HEK293T (cell line): ENCODE measurements around the gene PHACTR3.

Experiments
- ARNT ChIP-seq: fragments of 450-650 bp; IDR thresholded peaks from 2 replicates; pipeline ENCODE4 v1.6.1; 2017; ENCODE audit warnings: mild to moderate bottlenecking
- BHLHE40 ChIP-seq: fragments of 450-650 bp; IDR thresholded peaks from 2 replicates; pipeline ENCODE4 v1.6.1; 2016; ENCODE audit warnings: mild to moderate bottlenecking, moderate library complexity, borderline replicate concordance
- ELF4 ChIP-seq: fragments of 450-650 bp; IDR thresholded peaks from 2 replicates; pipeline ENCODE4 v1.6.1; 2017; ENCODE audit warnings: antibody characterized with exemption
- FOXK2 ChIP-seq: fragments of 450-650 bp; IDR thresholded peaks from 2 replicates; pipeline ENCODE4 v1.6.1; 2016; ENCODE audit warnings: mild to moderate bottlenecking
- FOXM1 ChIP-seq: fragments of 450-650 bp; IDR thresholded peaks from 2 replicates; pipeline ENCODE4 v1.6.1; 2017; ENCODE audit warnings: mild to moderate bottlenecking, borderline replicate concordance
- L3MBTL2 ChIP-seq: fragments of 450-650 bp; conservative IDR thresholded peaks from 2 replicates; pipeline ENCODE4 v1.6.1; 2016; ENCODE audit warnings: mild to moderate bottlenecking
- NFRKB ChIP-seq: fragments of 450-650 bp; IDR thresholded peaks from 2 replicates; pipeline ENCODE4 v1.6.1; 2016; ENCODE audit warnings: mild to moderate bottlenecking, moderate library complexity
- SP1 ChIP-seq: fragments of 450-650 bp; IDR thresholded peaks from 2 replicates; pipeline ENCODE4 v1.6.1; 2017
- SUZ12 ChIP-seq: fragments of 450-650 bp; IDR thresholded peaks from 2 replicates; pipeline ENCODE4 v1.6.1; 2016; ENCODE audit warnings: mild to moderate bottlenecking
- TARDBP ChIP-seq: fragments of 450-650 bp; IDR thresholded peaks from 2 replicates; pipeline ENCODE4 v1.6.1; 2016
- ZNF384 ChIP-seq: fragments of 450-650 bp; IDR thresholded peaks from 2 replicates; pipeline ENCODE4 v1.6.1; 2016
- TF ChIP-seq, protein P1 (sequence below): fragments of 450-650 bp; IDR thresholded peaks from 2 replicates; pipeline ENCODE4 v1.6.1; 2016

DNA sequence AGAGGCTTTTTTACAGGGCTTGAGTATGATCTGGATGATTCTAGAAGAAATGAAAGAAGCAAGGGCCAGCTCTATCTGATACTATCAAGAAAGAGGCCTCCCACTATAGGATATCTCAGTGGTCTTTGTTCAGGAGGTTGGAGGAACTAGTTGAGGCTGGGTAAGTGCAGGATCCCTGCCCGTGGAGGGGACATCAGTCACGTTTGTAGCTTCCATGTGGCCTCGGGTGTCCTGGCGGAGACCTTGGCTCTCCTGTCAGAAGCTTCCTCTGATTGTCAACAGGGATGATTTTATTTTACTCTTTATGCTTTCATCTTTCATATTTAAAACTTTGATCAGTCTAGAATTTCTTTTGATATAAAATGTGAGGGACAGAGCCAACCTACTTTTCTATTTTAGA is 86.6 kb downstream of the PHACTR3 start:
- TF ChIP-seq NFRKB = no peak
- TF ChIP-seq ELF4 = no peak
- no peak for TF ChIP-seq SP1
- no peak for TF ChIP-seq ARNT
- TF ChIP-seq SUZ12 = no peak
- TF ChIP-seq ZNF384 = no peak
- no peak for TF ChIP-seq BHLHE40
- TF ChIP-seq FOXM1 = no peak
- TF ChIP-seq, protein P1, sequence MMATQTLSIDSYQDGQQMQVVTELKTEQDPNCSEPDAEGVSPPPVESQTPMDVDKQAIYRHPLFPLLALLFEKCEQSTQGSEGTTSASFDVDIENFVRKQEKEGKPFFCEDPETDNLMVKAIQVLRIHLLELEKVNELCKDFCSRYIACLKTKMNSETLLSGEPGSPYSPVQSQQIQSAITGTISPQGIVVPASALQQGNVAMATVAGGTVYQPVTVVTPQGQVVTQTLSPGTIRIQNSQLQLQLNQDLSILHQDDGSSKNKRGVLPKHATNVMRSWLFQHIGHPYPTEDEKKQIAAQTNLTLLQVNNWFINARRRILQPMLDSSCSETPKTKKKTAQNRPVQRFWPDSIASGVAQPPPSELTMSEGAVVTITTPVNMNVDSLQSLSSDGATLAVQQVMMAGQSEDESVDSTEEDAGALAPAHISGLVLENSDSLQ = no peak
- no peak for TF ChIP-seq TARDBP
- no peak for TF ChIP-seq FOXK2
- TF ChIP-seq L3MBTL2 = no peak
